Mesothelial cell of epicardium (in vitro differentiated cells): Measurements from ENCODE around the gene ORM1. TPM values are rescaled to one million over a fixed set of nuclear protein-coding genes. Genes with fewer than 3 reads are reported as not detected.

Source experiments
- DNase-seq, 2 experiments: peaks; one replicate each; pipeline ENCODE4 v3.0.0; 2021; ENCODE audit warnings: low spot score in 2 of 2; ENCODE audit not compliant: unreplicated experiment in 2 of 2
- H3K27ac Mint-ChIP-seq: 2 replicates; pipeline ENCODE4 v1.8.0; 2021; ENCODE audit warnings: mixed read lengths
- H3K27me3 Mint-ChIP-seq: 2 replicates; pipeline ENCODE4 v1.8.0; 2021; ENCODE audit warnings: low read depth, mixed read lengths
- H3K36me3 Mint-ChIP-seq: 2 replicates; pipeline ENCODE4 v1.8.0; 2021; ENCODE audit warnings: mixed read lengths
- H3K4me1 Mint-ChIP-seq: 2 replicates; pipeline ENCODE4 v1.8.0; 2021; ENCODE audit warnings: mixed read lengths
- H3K4me3 Mint-ChIP-seq: 2 replicates; pipeline ENCODE4 v1.8.0; 2021; ENCODE audit warnings: mild to moderate bottlenecking, moderate library complexity, mixed read lengths
- H3K9me3 Mint-ChIP-seq: 2 replicates; pipeline ENCODE4 v1.8.0; 2021; ENCODE audit warnings: mixed read lengths
- CTCF ChIP-seq: fragments of 200-600 bp; sonication (generic); IDR thresholded peaks from one replicate; pipeline ENCODE4 v1.5.0; 2021; ENCODE audit warnings: antibody characterized with exemption; ENCODE audit not compliant: unreplicated experiment
- total RNA-seq: library from RNA; stranded (reverse); gene quantifications from 3 replicates; pipeline ENCODE4 v1.2.1, GENCODE V29; 2021

Gene ORM1
- total RNA-seq, 1 donor from 2014 or later, result not detected

DNA sequence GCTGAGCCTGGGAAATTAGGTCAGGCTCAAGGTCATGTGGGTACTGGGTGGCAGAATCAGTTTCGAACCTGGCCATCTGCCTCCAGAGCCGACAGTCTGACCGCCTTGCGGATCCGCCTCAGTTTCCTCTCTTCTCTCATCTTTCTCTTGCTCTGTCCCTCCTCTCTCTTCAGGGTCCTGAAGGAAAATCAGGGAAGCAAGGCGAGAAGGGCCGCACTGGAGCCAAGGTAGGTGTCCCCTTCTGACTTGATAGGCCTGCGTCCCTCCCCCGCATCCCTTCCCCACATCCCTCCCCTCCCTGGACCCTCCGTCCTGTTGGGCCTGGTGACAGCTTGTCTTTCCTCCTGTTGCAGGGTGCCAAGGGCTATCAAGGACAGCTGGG lies 40.8 kb upstream of the ORM1 start:
- Mint-ChIP-seq H3K27ac (no peak overlapping the region), H3K9me3 (no peaks in the 10 kb centered on the region), H3K36me3 (peaks cover 25% of the 10 kb centered on the region), H3K4me1 (peaks cover 22% of the 10 kb centered on the region), H3K27me3 (no peaks in the 10 kb centered on the region), H3K4me3 (no peak overlapping the region)
- no peak for TF ChIP-seq CTCF
- no peak for DNase-seq

- Mint-ChIP-seq H3K4me3 (no peak overlapping the region), H3K27ac (peak overlapping the region; percentile 64), H3K4me1 (peaks cover 22% of the 10 kb centered on the region), H3K9me3 (no peaks in the 10 kb centered on the region), H3K27me3 (no peaks in the 10 kb centered on the region), H3K36me3 (peaks cover 21% of the 10 kb centered on the region)
- DNase-seq, result no peak
- no peak for TF ChIP-seq CTCF
These were observed 40.4 kb upstream of the ORM1 start for GRCh38 chr9:114282507-114282906.

- Mint-ChIP-seq H3K4me3 (no peak overlapping the region), H3K27me3 (no peaks in the 10 kb centered on the region), H3K36me3 (peaks cover 21% of the 10 kb centered on the region), H3K27ac (peak overlapping the region; percentile 64), H3K9me3 (no peaks in the 10 kb centered on the region), H3K4me1 (peaks cover 26% of the 10 kb centered on the region)
- no peak for DNase-seq
- no peak for TF ChIP-seq CTCF
These were observed 40.0 kb upstream of the ORM1 start for GRCh38 chr9:114282926-114283325.

- Mint-ChIP-seq H3K36me3 (peaks cover 18% of the 10 kb centered on the region), H3K9me3 (no peaks in the 10 kb centered on the region), H3K4me3 (no peak overlapping the region), H3K27ac (no peak overlapping the region), H3K27me3 (no peaks in the 10 kb centered on the region), H3K4me1 (peaks cover 33% of the 10 kb centered on the region)
- TF ChIP-seq CTCF, result no peak
- DNase-seq, result no peak
These were observed 39.3 kb upstream of the ORM1 start for GRCh38 chr9:114283551-114284111.

- Mint-ChIP-seq H3K27ac (no peak overlapping the region), H3K9me3 (no peaks in the 10 kb centered on the region), H3K36me3 (peaks cover 18% of the 10 kb centered on the region), H3K4me1 (peaks cover 34% of the 10 kb centered on the region), H3K4me3 (no peak overlapping the region), H3K27me3 (no peaks in the 10 kb centered on the region)
- no peak for TF ChIP-seq CTCF
- no peak for DNase-seq
These were observed 38.4 kb upstream of the ORM1 start for GRCh38 chr9:114284316-114285060.
